ENCODE data around the gene FSTL3. TPM values are rescaled to one million over a fixed set of nuclear protein-coding genes. Genes with fewer than 3 reads are reported as not detected.

The FSTL3 gene
- total RNA-seq, 1 donor from 2014 or later, result 2.2 TPM

- ChIA-PET POLR2A (no interaction called here), CTCF (no interaction called here)
- no peak for TF ChIP-seq CTCF (IDR thresholded peaks at IDR 0.05)
- no peak for DNase-seq
- intact Hi-C loops (cut with micrococcal nuclease), result no loop called here
- Mint-ChIP-seq H3K4me1 (peaks cover 15% of the 10 kb centered on the region), H3K36me3 (ENCODE audit: low read depth) (peaks cover 33% of the 10 kb centered on the region), H3K9me3 (no peaks in the 10 kb centered on the region), H3K27ac (peak overlapping the region; percentile 30), H3K4me3 (no peak overlapping the region), H3K27me3 (no peaks in the 10 kb centered on the region)
- ATAC-seq (ENCODE audit: low read depth), result no peak
Observed at GRCh38 chr19:645912-646778, 30.0 kb upstream of the FSTL3 start.

- no peaks in the 10 kb centered on the region for H3K27me3 Mint-ChIP-seq
- intact Hi-C loops (cut with micrococcal nuclease), result no loop called here
- ChIA-PET POLR2A (interaction anchor here (3.6 kb wide), 1 partner anchor 14 kb away, joined by 21 read pairs; no protein-coding TSS in a partner anchor), CTCF (no interaction called here)
- DNase-seq, result no peak
- H3K27ac Mint-ChIP-seq, result no peak overlapping the region
- ATAC-seq (ENCODE audit: low read depth), result no peak
- H3K4me1 Mint-ChIP-seq, result peaks cover 13% of the 10 kb centered on the region
- no peaks in the 10 kb centered on the region for H3K9me3 Mint-ChIP-seq
- no peak overlapping the region for H3K4me3 Mint-ChIP-seq
- H3K36me3 Mint-ChIP-seq (ENCODE audit: low read depth), result peaks cover 37% of the 10 kb centered on the region
- no peak for TF ChIP-seq CTCF (IDR thresholded peaks at IDR 0.05)
Observed at GRCh38 chr19:646779-647565, 29.2 kb upstream of the FSTL3 start.

GRCh38 chr19:647566-648284, 28.5 kb upstream of the FSTL3 start:
- H3K4me3 Mint-ChIP-seq, result peak overlapping the region; percentile 50
- peaks cover 13% of the 10 kb centered on the region for H3K4me1 Mint-ChIP-seq
- H3K27ac Mint-ChIP-seq, result peak overlapping the region; percentile 63
- ChIA-PET CTCF (no interaction called here), POLR2A (interaction anchor here (1.0 to 3.6 kb wide), 2 partner anchors 13 to 14 kb away, joined by 4 to 21 read pairs; partner anchors contain the start of gene POLRMT)
- no peak for TF ChIP-seq CTCF (IDR thresholded peaks at IDR 0.05)
- H3K9me3 Mint-ChIP-seq, result no peaks in the 10 kb centered on the region
- H3K36me3 Mint-ChIP-seq (ENCODE audit: low read depth), result peaks cover 37% of the 10 kb centered on the region
- H3K27me3 Mint-ChIP-seq, result no peaks in the 10 kb centered on the region
- intact Hi-C loops (cut with micrococcal nuclease), result no loop called here
- DNase-seq (no peak), ATAC-seq (ENCODE audit: low read depth) (peak; percentile 67)

- no peak for TF ChIP-seq CTCF (IDR thresholded peaks at IDR 0.05)
- Mint-ChIP-seq H3K27me3 (no peaks in the 10 kb centered on the region), H3K4me1 (peaks cover 13% of the 10 kb centered on the region), H3K9me3 (no peaks in the 10 kb centered on the region), H3K4me3 (no peak overlapping the region), H3K27ac (peak overlapping the region; percentile 63), H3K36me3 (ENCODE audit: low read depth) (peaks cover 40% of the 10 kb centered on the region)
- ChIA-PET CTCF (no interaction called here), POLR2A (interaction anchor here (1.0 to 3.6 kb wide), 2 partner anchors 12 to 15 kb away, joined by 4 to 21 read pairs; partner anchors contain the start of gene POLRMT)
- DNase-seq (no peak), ATAC-seq (ENCODE audit: low read depth) (no peak)
- intact Hi-C loops (cut with micrococcal nuclease), result no loop called here
Observed at GRCh38 chr19:648305-648704, 27.9 kb upstream of the FSTL3 start.

Measured in activated B cell treated with CpG ODN at 0.5 μM for 24 hours (primary cell).